GM19043 (cell line): ENCODE results near the gene LPAR5.
"Not testable (repeated sequence)": the region's sequence is repeated elsewhere in the genome, so short reads cannot be mapped to it uniquely, and the experiment has no call there.

Source experiments
- ATAC-seq: cut with Tn5 transposase; IDR thresholded peaks from one replicate; pipeline ENCODE4 v1.9.1; 2021; ENCODE audit warnings: low read depth; ENCODE audit not compliant: unreplicated experiment

Gene LPAR5

DNA sequence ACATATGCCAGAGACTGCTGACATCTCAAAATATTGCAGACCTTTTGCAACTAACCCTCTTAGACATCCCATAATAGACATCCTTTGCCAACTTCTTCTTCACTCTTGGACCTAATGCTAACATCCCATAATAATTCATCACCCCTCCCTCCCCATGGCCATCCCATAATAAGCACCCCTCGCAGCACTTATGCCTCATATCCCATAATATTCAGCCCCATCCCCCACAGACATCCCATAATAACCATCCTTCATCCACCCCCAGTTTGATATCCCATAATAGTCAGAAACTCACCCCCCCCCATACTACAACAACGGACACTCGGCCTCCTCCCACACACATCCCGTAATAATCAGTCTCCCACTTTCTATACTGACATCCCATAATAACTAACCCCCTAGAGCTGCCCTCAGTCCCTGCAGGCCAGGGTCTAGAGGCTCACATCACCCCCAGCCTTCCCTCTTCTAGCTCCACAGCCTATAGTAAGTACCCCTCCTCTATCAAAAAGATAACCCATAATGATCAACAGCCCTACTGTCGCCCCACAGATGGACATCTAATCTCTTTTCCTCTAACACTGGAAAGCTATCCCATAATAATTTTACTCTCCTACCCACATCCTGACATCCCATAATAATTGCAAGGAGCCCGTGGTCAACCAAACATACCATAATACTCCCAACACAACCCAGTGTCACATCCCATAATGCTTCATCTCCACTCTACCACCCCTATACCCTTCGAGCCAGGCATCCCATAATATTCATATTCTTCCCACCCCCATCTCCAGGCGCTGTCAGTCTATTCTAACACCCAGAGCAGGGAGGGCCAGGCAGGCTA, 27.8 kb downstream of the LPAR5 start:
- ATAC-seq, result no peak

DNA sequence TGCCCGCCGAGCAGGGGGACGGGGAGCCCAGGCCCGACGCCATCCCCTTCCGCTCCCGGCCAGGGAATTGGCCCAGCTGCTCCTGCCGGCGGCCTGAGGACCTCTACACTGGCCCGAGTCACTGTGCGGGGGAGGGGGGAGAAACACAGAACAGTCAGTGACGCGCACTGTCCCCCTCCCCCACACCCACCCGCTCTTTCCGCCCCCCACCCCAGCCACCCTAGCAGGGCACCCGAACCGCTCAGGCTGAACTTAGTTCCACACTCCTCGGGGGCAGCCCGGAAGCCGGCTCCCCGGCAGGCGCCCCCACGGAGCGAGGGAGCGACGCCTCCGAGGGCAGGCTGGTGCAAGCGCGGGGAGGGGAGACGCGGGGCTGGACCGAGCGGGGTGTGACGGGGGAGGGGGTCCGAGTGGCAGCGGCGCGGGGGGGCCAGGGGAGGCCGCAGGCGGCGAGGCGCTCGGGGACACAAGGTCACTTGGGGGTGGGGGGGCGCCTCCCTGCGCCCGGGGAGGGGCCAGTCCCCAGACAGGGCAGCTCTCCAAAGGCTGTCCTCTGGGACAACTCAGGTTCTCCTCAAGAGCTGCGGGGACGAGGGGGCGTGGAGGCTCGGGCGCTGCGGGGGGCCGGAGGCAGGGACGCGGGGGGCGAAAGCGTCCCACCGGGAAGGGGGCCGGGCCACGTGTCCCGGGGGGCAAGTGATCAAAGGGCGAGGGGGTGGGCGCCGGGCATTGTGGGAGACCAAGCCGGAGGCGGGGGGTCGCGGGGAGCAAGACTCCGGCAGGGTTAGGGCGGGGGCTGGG, 29.2 kb downstream of the LPAR5 start:
- no peak for ATAC-seq

- no peak for ATAC-seq
These were observed 30.1 kb downstream of the LPAR5 start for GRCh38 chr12:6605421-6606330.

DNA sequence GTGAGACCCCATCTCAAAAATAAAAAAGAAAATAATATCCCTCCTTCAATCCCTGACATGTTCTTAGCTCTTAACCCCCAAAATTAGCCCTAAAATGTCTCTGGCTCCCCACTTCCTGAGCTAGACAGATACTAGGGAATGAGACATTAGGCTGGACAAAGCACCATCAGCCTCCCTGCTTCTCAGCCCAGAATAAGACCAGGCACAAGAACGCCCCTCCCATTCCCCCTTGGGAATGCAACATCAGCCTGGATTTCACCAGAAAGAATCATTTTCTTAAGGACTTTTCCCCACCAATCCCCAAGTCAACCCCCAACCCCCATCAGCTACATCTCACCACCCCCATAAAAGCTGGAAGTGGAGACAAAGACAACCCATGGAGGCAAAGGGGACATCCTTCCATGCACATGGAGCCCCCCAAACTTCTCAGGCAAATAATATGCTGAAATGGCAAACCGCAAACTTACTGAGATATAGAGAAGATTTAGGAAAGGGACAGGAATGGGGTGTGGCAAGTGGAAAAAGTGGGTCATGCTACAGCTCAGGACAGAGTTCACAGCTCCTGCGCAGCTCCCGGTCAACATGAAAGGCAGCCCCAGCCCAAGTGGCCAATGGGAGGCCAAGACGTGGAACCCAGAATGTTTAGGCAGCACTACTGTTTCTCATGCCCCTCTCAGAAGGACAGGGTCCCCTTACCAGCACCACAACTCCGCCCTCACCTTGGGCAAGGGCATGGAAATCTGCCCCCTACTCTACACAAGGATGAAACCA, 31.3 kb downstream of the LPAR5 start:
- ATAC-seq, result no peak

DNA sequence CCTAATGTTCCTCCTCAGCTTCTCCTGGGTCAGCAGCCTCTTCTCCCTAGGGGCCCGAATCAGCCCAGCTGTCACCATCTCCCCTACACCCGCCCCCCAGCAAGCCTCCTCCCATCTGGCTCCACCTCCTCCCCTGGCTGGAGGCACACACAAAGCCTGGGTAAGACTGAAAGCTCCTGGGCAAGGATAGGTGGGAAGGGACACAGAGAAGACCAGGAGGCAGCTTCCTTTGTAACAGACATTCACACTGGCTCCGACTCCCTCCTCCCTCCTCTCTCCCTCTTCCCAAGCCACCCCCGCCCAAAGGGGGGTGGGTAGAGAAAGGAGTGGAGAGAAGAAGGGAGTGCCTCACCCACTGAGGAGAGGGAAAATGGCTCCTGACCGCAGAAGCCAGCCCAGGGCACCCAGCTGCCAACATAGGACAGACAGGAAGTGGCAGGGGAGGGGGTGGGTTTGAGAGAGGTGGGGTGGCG, 32.6 kb downstream of the LPAR5 start:
- ATAC-seq, result no peak

- ATAC-seq, result no peak
These were observed 33.2 kb downstream of the LPAR5 start for GRCh38 chr12:6602526-6602925.

- ATAC-seq, result not testable (repeated sequence)
These were observed 40.1 kb downstream of the LPAR5 start for GRCh38 chr12:6595673-6596072.

DNA sequence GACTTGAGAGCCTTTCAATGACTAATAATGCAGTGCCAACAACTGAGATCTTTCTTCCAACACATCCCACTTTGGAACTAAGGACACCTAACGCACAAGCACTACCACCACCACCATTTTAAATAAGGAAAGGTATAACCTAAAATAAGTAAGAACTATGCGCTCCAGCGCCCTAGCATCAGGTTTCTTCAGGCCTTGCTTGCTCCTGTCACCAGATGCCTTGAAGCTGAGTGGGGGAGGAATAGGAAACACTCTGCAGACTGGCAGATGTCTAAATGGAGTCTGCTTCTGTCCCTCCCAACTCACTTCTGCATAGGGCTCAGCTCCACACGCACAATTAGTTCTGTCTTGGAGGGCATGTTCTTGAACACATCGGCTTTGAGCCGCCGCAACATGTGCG, 43.7 kb downstream of the LPAR5 start:
- no peak for ATAC-seq

- ATAC-seq, result not testable (repeated sequence)
These were observed 49.2 kb downstream of the LPAR5 start for GRCh38 chr12:6586569-6586968.

- no peak for ATAC-seq
These were observed 51.5 kb downstream of the LPAR5 start for GRCh38 chr12:6584293-6584692.

DNA sequence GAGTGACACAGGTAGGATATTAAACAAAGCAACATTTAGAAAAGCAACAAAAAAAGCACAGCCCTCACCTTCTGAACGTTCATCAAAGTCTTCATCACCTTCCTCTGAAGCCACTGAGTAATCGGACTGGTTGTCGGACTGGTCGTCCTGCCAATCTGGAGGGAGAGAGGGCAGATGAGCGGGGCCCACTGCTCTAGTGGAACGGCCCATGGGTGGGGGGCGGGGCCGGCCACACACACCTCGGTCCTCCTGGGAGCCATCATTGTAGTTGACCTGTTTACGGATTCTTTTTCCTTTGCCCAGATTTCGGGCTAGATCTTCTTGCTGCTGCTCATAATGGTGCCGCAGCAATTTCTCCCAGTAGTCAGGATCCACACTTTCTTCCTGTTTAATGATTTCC, 52.8 kb downstream of the LPAR5 start:
- ATAC-seq, result no peak

GRCh38 chr12:6582196-6582595, 53.6 kb downstream of the LPAR5 start:
- ATAC-seq, result no peak

DNA sequence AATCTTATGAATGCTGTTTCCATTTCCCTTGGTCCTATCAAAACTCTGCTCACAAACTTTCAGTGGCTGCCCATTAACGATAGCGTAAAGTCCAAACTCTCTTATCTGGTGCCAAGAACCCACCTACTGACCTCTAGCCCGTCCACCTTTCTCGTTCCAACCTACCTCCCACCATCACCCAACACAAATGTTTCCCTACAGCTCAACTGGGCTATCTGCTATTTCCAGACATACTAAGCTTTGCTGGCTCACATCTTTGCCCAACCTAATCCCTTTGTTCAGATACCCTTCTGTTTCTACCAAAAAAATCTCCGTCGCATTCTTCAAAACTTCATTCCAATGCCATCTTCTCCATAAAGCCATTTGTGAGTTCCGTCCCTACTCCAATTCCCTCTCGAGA, 60.1 kb downstream of the LPAR5 start:
- no peak for ATAC-seq

DNA sequence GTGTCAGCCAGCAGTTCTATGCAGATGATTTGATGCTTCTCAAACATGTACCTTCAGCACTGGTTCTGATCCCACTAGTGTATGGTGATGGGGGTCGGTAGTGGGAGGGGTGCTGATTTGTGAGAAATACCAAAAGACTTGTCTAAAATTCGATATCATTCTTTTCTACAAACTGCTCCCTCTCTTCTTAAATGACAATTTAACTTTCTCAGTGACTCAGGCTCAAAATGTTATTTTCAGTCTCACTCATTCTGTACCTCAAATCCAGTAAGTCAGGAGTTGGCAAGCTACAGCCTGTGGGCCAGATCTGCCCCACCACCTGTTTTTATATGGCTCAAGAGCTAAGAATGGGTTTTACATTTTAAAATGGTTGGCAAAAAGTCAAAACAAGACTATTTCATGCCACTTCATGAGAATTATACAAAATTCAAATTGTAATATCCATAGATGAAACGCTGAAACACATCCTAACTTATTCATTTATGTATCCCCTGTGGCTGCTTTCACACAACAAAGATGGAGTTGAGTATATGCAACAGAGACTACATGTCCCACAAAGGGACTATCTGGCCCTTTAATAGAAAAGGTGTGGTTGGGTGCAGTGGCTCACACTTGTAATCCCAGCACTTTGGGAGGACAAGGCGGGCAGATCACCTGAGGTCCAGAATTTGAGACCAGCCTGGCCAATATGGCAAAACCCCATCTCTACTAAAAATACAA, 61.0 kb downstream of the LPAR5 start:
- no peak for ATAC-seq

GRCh38 chr12:6573001-6573400, 62.8 kb downstream of the LPAR5 start:
- no peak for ATAC-seq

DNA sequence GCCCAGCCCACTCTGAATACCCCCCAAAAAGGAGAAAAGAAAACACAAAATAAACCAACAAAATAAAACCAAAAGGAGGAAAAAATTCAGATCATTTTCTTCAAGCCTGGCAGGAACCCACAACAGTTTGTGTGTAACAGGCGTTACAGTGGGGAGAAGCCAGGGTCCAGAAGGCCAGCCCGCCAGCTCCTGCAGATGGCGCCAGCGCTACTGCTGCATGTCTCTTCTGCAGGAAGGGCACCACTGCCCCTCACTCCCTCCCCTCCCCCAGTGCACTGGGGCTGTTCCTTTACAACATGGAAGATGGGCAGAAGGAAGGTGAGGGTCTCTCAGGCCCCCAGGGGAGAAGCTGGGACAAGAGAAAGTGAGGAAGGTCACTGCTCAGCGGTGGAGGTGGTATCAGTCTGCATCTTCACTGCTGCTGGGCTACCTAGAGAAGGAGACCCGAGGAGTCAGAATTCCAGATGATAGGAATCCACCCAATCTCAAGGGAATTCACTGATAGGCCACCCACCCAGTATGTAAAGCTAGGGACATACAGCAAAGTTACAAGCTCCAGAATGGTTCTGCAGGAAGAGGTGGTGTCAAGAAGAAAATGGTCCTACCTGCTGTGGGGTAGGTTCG, 65.4 kb downstream of the LPAR5 start:
- no peak for ATAC-seq

DNA sequence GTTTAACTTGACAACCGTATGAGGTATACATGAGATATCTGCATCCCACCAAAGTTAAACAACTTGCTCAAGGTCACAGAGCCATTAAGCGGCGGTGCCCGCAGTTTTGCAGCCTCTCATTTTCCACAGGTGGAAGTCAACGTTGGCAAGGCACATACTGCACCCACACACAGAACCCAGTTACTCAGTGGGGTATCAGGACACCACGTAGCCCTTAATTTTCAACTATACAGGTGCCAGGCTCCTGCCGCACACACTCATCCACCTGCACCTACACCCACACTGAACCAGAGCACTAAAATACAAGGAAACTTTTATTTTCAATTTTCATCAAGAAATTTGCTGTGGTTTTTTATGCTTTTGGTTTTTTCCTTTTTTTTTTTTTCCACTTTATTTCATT, 66.0 kb downstream of the LPAR5 start:
- no peak for ATAC-seq

DNA sequence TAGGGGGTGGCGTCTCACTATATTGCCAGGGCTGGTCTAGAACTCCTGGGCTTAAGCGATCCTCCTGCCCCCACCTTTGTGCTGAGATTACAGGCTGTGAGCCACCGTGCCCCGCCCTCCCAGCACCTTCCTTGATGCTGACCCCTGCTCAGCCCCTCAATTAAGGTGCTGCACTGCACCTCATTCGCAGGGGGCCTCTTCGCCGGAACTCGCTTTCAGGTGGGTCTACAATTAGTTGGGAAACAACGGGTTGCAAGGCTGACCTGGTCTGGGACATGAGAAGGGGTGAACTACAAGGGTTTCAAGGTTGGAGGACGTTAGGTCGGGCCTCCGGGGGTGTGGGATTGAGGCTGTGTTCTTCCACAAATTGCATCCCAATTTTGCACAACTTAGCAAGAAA, 66.4 kb downstream of the LPAR5 start:
- ATAC-seq, result no peak
